ENCODE measurements around the gene HDAC4.

GRCh38 chr2:239354791-239355136, 46.1 kb downstream of the HDAC4 start:
- TF ChIP-seq CTCF (IDR thresholded peaks at IDR 0.05), result no peak
- TF ChIP-seq POLR2A (IDR thresholded peaks at IDR 0.05), result no peak
